ENCODE data around the gene NAPEPLD. TPM values are rescaled to one million over a fixed set of nuclear protein-coding genes. Genes with fewer than 3 reads are reported as not detected.
A peak's percentile ranks its signal among the peaks of the same experiment; 100 is the strongest.
"Not testable (repeated sequence)": the region's sequence is repeated elsewhere in the genome, so short reads cannot be mapped to it uniquely, and the experiment has no call there.

Gene NAPEPLD
- polyA plus RNA-seq, 4 donors = 27.0 to 50.5 (median 38.9) TPM

- DNase-seq (ENCODE audit: low read depth in 4 of 4, low spot score in 2 of 4) = no peak
Observed at GRCh38 chr7:103116511-103116910, 32.4 kb downstream of the NAPEPLD start.

GRCh38 chr7:103115771-103116170, 33.1 kb downstream of the NAPEPLD start:
- no peak for DNase-seq (ENCODE audit: low read depth in 4 of 4, low spot score in 2 of 4)

GRCh38 chr7:103114576-103115008, 34.3 kb downstream of the NAPEPLD start:
- DNase-seq (ENCODE audit: low read depth in 4 of 4, low spot score in 2 of 4) = no peak

GRCh38 chr7:103113164-103113563, 35.7 kb downstream of the NAPEPLD start:
- no peak for DNase-seq (ENCODE audit: low read depth in 4 of 4, low spot score in 2 of 4)

GRCh38 chr7:103106703-103107070, 42.2 kb downstream of the NAPEPLD start:
- not testable (repeated sequence) for DNase-seq (ENCODE audit: low read depth in 4 of 4, low spot score in 2 of 4)

- peak in 2 of 4 donors; percentile 33 to 45 for DNase-seq (ENCODE audit: low read depth in 4 of 4, low spot score in 2 of 4)
Observed at GRCh38 chr7:103106005-103106702, 42.7 kb downstream of the NAPEPLD start.

GRCh38 chr7:103101543-103101942, 47.4 kb downstream of the NAPEPLD start:
- DNase-seq (ENCODE audit: low read depth in 4 of 4, low spot score in 2 of 4) = no peak

- no peak for DNase-seq (ENCODE audit: low read depth in 4 of 4, low spot score in 2 of 4)
Observed at GRCh38 chr7:103100348-103100747, 48.6 kb downstream of the NAPEPLD start.

GRCh38 chr7:103097041-103097440, 51.9 kb downstream of the NAPEPLD start:
- DNase-seq (ENCODE audit: low read depth in 4 of 4, low spot score in 2 of 4) = no peak

GRCh38 chr7:103095558-103095957, 53.3 kb downstream of the NAPEPLD start:
- DNase-seq (ENCODE audit: low read depth in 4 of 4, low spot score in 2 of 4) = not testable (repeated sequence)

- DNase-seq (ENCODE audit: low read depth in 4 of 4, low spot score in 2 of 4) = no peak
Observed at GRCh38 chr7:103094102-103094501, 54.8 kb downstream of the NAPEPLD start.

- DNase-seq (ENCODE audit: low read depth in 4 of 4, low spot score in 2 of 4) = no peak
Observed at GRCh38 chr7:103093429-103093828, 55.5 kb downstream of the NAPEPLD start.

- not testable (repeated sequence) for DNase-seq (ENCODE audit: low read depth in 4 of 4, low spot score in 2 of 4)
Observed at GRCh38 chr7:103092321-103092720, 56.6 kb downstream of the NAPEPLD start.

- DNase-seq (ENCODE audit: low read depth in 4 of 4, low spot score in 2 of 4) = no peak
Observed at GRCh38 chr7:103083210-103083609, 65.7 kb downstream of the NAPEPLD start.

- no peak for DNase-seq (ENCODE audit: low read depth in 4 of 4, low spot score in 2 of 4)
Observed at GRCh38 chr7:103082497-103082896, 66.4 kb downstream of the NAPEPLD start.

- no peak for DNase-seq (ENCODE audit: low read depth in 4 of 4, low spot score in 2 of 4)
Observed at GRCh38 chr7:103080923-103081322, 68.0 kb downstream of the NAPEPLD start.

GRCh38 chr7:103079836-103080235, 69.1 kb downstream of the NAPEPLD start:
- DNase-seq (ENCODE audit: low read depth in 4 of 4, low spot score in 2 of 4) = no peak

- DNase-seq (ENCODE audit: low read depth in 4 of 4, low spot score in 2 of 4) = not testable (repeated sequence)
Observed at GRCh38 chr7:103078226-103078625, 70.7 kb downstream of the NAPEPLD start.

- no peak for DNase-seq (ENCODE audit: low read depth in 4 of 4, low spot score in 2 of 4)
Observed at GRCh38 chr7:103077318-103077717, 71.6 kb downstream of the NAPEPLD start.

- DNase-seq (ENCODE audit: low read depth in 4 of 4, low spot score in 2 of 4) = no peak
Observed at GRCh38 chr7:103076764-103077163, 72.1 kb downstream of the NAPEPLD start.

- peak in 3 of 4 donors; percentile 21 to 48 (median 47) for DNase-seq (ENCODE audit: low read depth in 4 of 4, low spot score in 2 of 4)
Observed at GRCh38 chr7:103075337-103075918, 73.5 kb downstream of the NAPEPLD start.

All from left renal cortex interstitium (tissue), 4 donors.